ES-I3 (cell line): ENCODE measurements around the gene SMIM32.
A peak's percentile ranks its signal among the peaks of the same experiment; 100 is the strongest.

ENCODE experiments used
- H3K36me3 ChIP-seq: 2 replicates; pipeline ENCODE4 v1.6.1; 2013; ENCODE audit warnings: mild to moderate bottlenecking, low read length, control low read depth, moderate library complexity; ENCODE audit not compliant: insufficient read depth
- H3K4me1 ChIP-seq: 2 replicates; pipeline ENCODE4 v1.6.1; 2013; ENCODE audit warnings: mild to moderate bottlenecking, control low read depth, low read length; ENCODE audit not compliant: insufficient read depth
- H3K9ac ChIP-seq: 2 replicates; pipeline ENCODE4 v1.6.1; 2013; ENCODE audit warnings: low read depth, mild to moderate bottlenecking, low read length, moderate library complexity
- H3K9me3 ChIP-seq: 2 replicates; pipeline ENCODE4 v1.6.1; 2013; ENCODE audit warnings: mild to moderate bottlenecking, low read length, moderate library complexity; ENCODE audit not compliant: control insufficient read depth, insufficient read depth

The SMIM32 gene

DNA sequence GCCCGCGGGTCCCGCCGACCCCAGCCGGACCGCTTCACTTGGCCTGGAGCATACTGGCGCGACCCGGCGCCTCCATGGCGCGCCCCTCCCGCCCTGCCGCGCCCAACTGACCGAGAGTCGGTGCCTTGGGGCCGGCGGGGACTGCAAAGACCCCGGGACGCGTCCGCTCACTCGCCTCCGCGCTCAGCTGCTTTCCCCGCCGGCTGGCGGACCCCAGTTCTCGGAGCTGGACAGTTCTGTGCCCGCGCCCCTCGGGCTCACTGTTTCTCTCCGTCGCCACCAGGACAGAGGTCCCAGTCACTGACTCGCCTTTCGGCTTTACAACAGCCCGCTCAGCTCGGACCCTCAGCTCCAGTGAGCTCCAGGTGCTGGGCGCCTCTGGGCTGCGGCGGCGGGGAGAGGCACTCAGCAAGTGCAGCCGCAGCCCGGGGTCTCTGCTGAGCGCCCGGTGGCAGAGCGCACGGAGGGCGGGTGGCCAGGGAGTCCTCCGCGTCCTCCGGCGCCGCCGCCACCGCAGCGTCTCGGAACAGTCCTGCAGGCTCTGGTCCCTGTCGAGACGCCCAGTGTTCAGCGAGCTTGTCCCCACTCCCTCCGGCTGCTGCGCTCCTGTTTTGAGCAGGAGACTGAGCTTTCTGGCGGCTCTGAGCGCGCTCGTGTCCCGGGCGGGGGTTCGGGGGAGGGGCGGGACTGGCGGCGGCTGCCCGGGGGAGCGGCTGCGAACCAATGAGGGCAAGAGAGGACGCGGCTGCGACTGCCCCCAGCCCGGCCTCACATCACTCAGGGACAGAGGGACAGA, at the start of gene SMIM32:
TSS of gene SMIM32 (minus strand) at position 637 of the 796 bp plus-strand sequence. CDS start 638 bp downstream, outside the sequence.
- H3K9me3 ChIP-seq, result no peaks in the 10 kb centered on the region
- H3K36me3 ChIP-seq, result no peaks in the 10 kb centered on the region
- peak within 1 kb of the TSS; percentile 50; the same call in 1 of the 2 replicates for H3K9ac ChIP-seq
- H3K4me1 ChIP-seq, result no peaks in the 10 kb centered on the region

GRCh38 chr5:136242611-136243010, 49.6 kb upstream of the SMIM32 start:
- Histone ChIP-seq H3K9ac (no peak overlapping the region), H3K9me3 (no peaks in the 10 kb centered on the region), H3K36me3 (no peaks in the 10 kb centered on the region), H3K4me1 (no peaks in the 10 kb centered on the region)

- Histone ChIP-seq H3K9ac (no peak overlapping the region), H3K36me3 (no peaks in the 10 kb centered on the region), H3K4me1 (no peaks in the 10 kb centered on the region), H3K9me3 (no peaks in the 10 kb centered on the region)
These were observed 49.2 kb upstream of the SMIM32 start for GRCh38 chr5:136242136-136242535.

DNA sequence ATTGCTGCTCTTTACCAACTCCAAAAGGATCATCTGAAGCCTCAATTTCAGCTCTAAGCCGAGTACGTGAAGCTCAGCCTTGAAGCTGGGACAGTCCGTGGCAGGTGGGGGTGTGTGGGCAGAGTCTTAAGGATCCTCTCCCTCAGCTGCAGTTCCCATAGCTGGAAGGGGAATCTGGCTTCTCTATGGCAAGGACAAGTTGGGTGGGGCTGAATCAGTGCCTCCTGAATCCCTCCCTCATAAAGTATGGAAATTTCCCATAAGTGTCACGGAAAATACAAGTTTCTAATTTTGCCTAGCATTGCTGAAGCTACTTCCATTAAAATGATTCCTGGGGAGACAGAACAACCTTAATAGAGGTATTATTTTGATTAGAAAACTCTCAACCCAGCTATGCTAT, 47.9 kb upstream of the SMIM32 start:
- Histone ChIP-seq H3K4me1 (no peaks in the 10 kb centered on the region), H3K9me3 (no peaks in the 10 kb centered on the region), H3K36me3 (no peaks in the 10 kb centered on the region), H3K9ac (no peak overlapping the region)

DNA sequence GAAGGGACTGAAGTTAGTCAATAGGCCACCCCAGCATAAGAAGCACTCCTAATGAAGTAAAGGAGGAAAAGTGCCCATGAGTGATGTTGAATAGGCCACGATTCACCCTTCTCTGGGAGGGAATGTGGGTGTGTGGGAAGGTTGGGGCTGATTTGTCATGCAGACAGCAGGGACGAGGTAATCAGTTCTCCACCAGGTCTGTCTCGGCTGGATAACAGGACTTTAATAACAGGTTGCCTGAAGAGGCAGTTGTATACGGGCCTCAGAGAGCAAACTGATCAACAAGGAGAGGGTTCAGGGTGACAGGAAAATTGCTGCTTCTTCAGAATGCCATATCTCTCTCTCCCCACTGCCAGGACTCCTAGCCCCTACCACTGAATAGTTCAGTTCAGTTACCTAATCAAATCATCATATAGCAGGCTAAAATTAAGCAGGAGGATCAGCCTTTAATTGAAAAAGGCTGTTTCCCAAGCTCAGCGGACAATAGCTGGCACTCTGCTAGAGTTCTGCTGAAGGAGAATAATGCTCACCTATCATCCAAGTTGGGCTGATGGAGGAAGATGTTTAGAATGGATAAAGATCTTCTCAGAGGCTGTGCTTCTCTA, 43.6 kb upstream of the SMIM32 start:
- Histone ChIP-seq H3K4me1 (no peaks in the 10 kb centered on the region), H3K9me3 (no peaks in the 10 kb centered on the region), H3K36me3 (no peaks in the 10 kb centered on the region), H3K9ac (no peak overlapping the region)

GRCh38 chr5:136235321-136235720, 42.4 kb upstream of the SMIM32 start:
- Histone ChIP-seq H3K36me3 (no peaks in the 10 kb centered on the region), H3K9ac (no peak overlapping the region), H3K4me1 (peaks cover 5% of the 10 kb centered on the region; the same call in 1 of the 2 replicates), H3K9me3 (no peaks in the 10 kb centered on the region)

DNA sequence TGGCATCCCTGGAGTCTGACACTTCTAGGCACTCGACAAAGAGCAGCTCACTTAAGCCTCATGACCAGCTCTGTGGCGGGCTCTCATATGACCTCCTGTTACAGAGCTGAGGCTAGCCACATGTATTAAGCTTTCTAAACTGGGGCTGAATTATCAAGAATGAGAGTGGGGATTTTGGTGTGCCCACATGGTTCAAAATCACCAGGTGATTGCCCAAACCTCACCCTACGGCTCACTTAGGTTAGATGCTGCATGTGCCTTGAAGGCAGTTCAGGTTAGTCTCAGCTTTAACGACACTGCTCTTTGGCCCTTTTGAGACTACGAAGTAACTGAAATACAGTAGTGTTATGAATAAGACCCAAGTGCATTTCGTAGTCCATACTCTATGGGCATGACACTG, 39.4 kb upstream of the SMIM32 start:
- no peaks in the 10 kb centered on the region for H3K36me3 ChIP-seq
- no peak overlapping the region for H3K9ac ChIP-seq
- no peaks in the 10 kb centered on the region for H3K9me3 ChIP-seq
- H3K4me1 ChIP-seq, result peaks cover 18% of the 10 kb centered on the region; the same call in 1 of the 2 replicates

GRCh38 chr5:136230176-136230575, 37.2 kb upstream of the SMIM32 start:
- peaks cover 21% of the 10 kb centered on the region; the same call in 1 of the 2 replicates for H3K4me1 ChIP-seq
- H3K9ac ChIP-seq, result no peak overlapping the region
- H3K36me3 ChIP-seq, result no peaks in the 10 kb centered on the region

DNA sequence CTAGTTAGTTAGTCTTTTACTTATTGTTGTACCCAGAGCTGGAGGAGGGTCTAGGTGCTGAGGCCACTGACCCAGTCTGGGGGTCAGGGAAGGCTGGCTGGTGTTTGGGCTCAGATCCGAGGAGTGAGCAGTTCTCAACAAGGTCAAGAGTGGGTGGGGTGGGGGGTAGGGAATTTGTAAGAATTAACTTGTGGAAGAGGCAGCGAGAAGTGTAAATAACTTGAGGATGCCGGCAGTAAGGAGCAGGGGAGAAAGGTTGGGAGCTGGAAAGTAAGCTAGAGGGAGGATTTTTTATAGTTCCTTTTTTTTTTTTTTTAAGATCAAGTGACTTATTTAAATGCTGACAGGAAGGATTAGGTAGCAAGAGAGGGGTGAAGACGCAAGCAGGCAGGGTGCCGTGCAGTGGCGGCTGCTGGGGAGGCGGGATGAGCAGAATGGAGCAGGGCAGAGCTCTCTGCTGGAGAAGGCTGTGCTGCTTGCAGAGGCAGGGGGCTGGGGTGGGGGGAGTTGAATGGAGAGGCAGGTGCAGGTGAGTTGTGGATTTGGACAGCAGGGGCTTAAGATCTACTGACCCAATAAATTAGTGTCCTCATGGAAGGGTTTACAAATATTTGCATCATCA, 35.3 kb upstream of the SMIM32 start:
- peaks cover 21% of the 10 kb centered on the region; the same call in 1 of the 2 replicates for H3K4me1 ChIP-seq
- H3K9me3 ChIP-seq, result no peaks in the 10 kb centered on the region
- no peaks in the 10 kb centered on the region for H3K36me3 ChIP-seq
- no peak overlapping the region for H3K9ac ChIP-seq

More at GRCh38 chr5:136230176-136230575, 37.2 kb upstream of the SMIM32 start:
- H3K9me3 ChIP-seq, result no peaks in the 10 kb centered on the region

DNA sequence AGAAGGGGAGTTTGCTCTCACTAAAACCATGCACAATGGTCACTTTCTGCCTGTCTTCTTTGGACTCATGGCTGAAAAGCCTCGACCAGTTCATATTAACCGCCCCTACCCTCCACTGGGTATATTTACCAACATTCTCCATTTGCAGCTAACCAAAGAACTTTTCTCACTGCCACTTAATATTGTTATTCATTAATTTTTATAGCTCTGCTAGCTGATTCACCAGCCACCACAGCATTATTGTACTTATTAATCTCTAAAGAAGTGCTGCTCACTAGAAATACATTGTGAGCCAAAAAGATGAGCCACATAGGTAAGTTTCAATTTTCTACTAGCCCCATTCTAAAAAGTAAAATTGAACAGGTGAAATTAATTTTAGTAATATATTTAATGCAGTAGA, 33.4 kb upstream of the SMIM32 start:
- Histone ChIP-seq H3K9ac (no peak overlapping the region), H3K9me3 (no peaks in the 10 kb centered on the region), H3K4me1 (peaks cover 21% of the 10 kb centered on the region; the same call in 1 of the 2 replicates), H3K36me3 (no peaks in the 10 kb centered on the region)

- no peaks in the 10 kb centered on the region for H3K9me3 ChIP-seq
- H3K9ac ChIP-seq, result no peak overlapping the region
- peaks cover 21% of the 10 kb centered on the region; the same call in 1 of the 2 replicates for H3K4me1 ChIP-seq
- H3K36me3 ChIP-seq, result no peaks in the 10 kb centered on the region
These were observed 32.8 kb upstream of the SMIM32 start for GRCh38 chr5:136225796-136226195.

DNA sequence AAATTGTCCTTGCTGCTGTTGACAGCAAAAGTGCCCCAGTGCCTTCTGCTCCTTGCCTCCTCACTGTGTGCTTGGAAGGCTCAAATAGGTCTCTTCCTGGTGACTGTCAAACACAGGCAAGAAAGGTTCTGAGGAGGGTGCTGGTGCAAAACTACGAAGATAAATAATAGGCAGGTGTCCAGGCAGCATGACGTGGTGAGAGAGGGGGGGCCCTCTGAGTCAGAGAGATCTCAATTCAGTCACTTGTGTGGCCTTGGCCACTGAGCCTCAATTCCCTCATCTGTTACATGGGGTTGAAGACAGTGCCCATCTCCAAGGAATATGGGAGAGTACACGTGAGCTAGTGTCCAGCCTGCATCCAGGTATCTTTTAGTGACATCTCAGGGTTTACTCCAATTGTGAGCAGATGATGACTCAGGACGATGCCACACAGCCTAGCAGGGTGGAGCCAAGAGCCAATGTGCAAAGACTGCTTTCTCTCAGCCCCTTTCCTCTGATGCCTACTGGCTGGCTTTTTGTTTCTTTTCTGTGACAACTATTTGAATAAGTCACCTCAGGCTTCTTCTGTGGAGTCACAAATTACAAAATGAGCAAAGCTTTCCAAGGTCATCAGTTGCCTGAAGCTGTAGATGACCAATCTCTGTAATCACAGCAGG, 29.7 kb upstream of the SMIM32 start:
- H3K4me1 ChIP-seq, result 0 out of 2 replicates have a peak, but pooled peaks cover 3% of the 10 kb centered on the region
- H3K9ac ChIP-seq, result no peak overlapping the region
- no peaks in the 10 kb centered on the region for H3K9me3 ChIP-seq
- H3K36me3 ChIP-seq, result no peaks in the 10 kb centered on the region

GRCh38 chr5:136221340-136221739, 28.4 kb upstream of the SMIM32 start:
- Histone ChIP-seq H3K9ac (no peak overlapping the region), H3K36me3 (no peaks in the 10 kb centered on the region), H3K4me1 (0 out of 2 replicates have a peak, but pooled peaks cover 3% of the 10 kb centered on the region), H3K9me3 (no peaks in the 10 kb centered on the region)

- Histone ChIP-seq H3K4me1 (no peaks in the 10 kb centered on the region), H3K9ac (no peak overlapping the region), H3K36me3 (no peaks in the 10 kb centered on the region), H3K9me3 (no peaks in the 10 kb centered on the region)
These were observed 23.3 kb upstream of the SMIM32 start for GRCh38 chr5:136216230-136216629.
